ENCODE data around the gene GLIS1. TPM values are rescaled to one million over a fixed set of nuclear protein-coding genes. Genes with fewer than 3 reads are reported as not detected.

GLIS1 gene
- polyA plus RNA-seq, 1 donor (not counting 4 experiments of a cell fraction or from before 2014, with no cell fraction given), result not detected

DNA sequence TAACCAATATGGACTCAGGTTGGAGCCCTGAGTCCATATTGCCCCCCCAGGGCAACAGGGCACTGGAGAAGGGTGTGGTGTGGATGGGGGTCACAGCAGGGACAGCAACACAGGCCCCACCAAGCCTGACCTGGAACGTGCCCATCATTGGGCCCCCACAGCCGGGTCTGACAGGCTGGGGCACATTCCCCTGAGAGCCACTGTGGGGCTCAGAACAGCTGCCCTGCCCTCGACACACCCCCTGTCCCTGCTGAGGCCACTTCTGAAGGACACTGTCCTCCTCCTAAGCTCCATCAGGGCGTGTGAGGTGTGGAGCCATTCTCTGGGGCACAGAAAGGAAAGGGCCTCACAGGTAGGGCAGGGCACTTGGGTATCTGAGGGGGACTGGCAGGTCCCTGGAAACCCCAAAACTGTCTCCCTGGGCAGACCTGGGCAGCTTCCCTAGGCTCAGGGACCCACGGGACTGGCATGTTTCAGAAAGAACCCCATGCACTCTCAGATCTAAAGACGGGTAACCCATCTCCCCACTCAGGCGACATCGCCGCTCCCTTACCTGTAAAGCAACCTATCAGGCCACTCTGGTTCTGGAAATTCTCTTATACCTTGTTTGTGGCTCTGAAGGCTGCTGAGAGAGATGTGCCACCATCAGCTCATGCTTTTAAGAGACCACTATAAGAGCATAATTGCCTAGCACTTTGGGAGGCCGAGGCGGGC, 184.2 kb downstream of the GLIS1 start:
- Histone ChIP-seq H3K79me2 (ENCODE audit: control insufficient read depth, insufficient read depth, low read length) (no peaks in the 10 kb centered on the region), H3K27me3 (ENCODE audit: control insufficient read depth, extremely low read depth, insufficient read depth, low read length) (no peaks in the 10 kb centered on the region), H3K9ac (ENCODE audit: control insufficient read depth, extremely low read depth, insufficient read depth, low read length) (no peak overlapping the region), H3K9me1 (ENCODE audit: control insufficient read depth, extremely low read depth, insufficient read depth, low read length) (no peaks in the 10 kb centered on the region), H3K27ac (ENCODE audit: control insufficient read depth, insufficient read depth, low read length) (no peak overlapping the region), H2AFZ (ENCODE audit: control insufficient read depth, low read length) (no peak overlapping the region), H3K36me3 (ENCODE audit: control insufficient read depth in 2 of 2, extremely low read depth in 1 of 2, insufficient read depth in 2 of 2, low read length in 2 of 2) (no peaks in the 10 kb centered on the region), H3K4me1 (ENCODE audit: control insufficient read depth, extremely low read depth, insufficient read depth, low read length) (no peaks in the 10 kb centered on the region), H3K9me3 (ENCODE audit: control insufficient read depth, low read depth, low read length) (peaks cover 2% of the 10 kb centered on the region), H3K4me3 (ENCODE audit: control insufficient read depth in 2 of 3, extremely low read depth in 1 of 3, insufficient read depth in 2 of 3, low read depth in 1 of 3, low read length in 3 of 3) (no peak overlapping the region), H3K4me2 (ENCODE audit: control insufficient read depth, extremely low read depth, insufficient read depth, low read depth, low read length) (no peak overlapping the region), H4K20me1 (ENCODE audit: control insufficient read depth, extremely low read depth, insufficient read depth, low read length) (no peaks in the 10 kb centered on the region)
- dilution Hi-C loops (cut with MboI; ENCODE audit: extremely low pct_ligation_motif_present, low sequenced_read_pairs), result no loop called here
- DNase-seq (ENCODE audit: low read depth, low spot score) (no peak), FAIRE-seq (no peak)
- TF ChIP-seq, protein P1, sequence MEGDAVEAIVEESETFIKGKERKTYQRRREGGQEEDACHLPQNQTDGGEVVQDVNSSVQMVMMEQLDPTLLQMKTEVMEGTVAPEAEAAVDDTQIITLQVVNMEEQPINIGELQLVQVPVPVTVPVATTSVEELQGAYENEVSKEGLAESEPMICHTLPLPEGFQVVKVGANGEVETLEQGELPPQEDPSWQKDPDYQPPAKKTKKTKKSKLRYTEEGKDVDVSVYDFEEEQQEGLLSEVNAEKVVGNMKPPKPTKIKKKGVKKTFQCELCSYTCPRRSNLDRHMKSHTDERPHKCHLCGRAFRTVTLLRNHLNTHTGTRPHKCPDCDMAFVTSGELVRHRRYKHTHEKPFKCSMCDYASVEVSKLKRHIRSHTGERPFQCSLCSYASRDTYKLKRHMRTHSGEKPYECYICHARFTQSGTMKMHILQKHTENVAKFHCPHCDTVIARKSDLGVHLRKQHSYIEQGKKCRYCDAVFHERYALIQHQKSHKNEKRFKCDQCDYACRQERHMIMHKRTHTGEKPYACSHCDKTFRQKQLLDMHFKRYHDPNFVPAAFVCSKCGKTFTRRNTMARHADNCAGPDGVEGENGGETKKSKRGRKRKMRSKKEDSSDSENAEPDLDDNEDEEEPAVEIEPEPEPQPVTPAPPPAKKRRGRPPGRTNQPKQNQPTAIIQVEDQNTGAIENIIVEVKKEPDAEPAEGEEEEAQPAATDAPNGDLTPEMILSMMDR (optimal IDR thresholded peaks at IDR 0.05 in 1 of 3, IDR thresholded peaks at IDR 0.05 in 1 of 3, conservative IDR thresholded peaks at IDR 0.05 in 1 of 3; ENCODE audit: extremely low read depth in 1 of 3, insufficient read depth in 2 of 3, low read length in 3 of 3), result no peak
- no peak for TF ChIP-seq EZH2 (IDR thresholded peaks at IDR 0.05; ENCODE audit: low read length)

DNA sequence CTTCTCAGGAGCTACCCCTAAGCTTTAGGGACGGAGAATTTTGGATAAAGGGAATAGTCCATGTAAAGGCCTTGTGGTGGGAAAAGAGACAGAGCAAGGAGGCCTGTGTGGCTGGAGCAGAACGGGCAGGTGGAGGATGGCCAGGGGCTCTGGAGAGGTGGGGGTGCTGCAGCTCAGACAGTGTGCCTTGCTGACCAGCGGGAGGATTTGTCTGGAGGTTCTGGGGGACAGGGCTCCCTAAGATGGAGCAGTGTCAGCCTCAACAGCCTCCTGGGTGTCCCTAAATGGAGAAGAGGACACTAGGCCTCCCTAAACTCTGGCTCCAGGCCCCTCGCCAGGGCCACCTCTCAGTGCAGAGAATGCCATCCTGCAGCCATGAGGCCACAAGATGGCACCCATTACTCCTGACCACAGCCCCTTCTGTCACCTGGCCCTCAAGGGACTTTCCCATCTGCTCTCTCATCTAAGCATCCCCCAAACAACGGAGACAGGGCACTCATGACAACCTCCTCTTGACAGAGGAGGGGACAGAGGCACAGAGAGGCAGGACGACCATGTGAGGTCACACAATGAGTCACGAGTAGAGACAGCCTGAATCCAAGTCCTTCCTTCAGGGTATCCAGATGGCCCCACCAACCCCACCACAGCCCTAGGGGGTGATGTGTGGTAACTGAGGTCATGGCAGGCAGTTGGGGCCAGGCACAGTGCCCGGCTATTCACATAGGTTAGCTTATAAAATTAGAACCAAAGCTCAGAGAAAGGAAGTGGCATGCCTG, 185.0 kb downstream of the GLIS1 start:
- H3K36me3 ChIP-seq (ENCODE audit: control insufficient read depth in 2 of 2, extremely low read depth in 1 of 2, insufficient read depth in 2 of 2, low read length in 2 of 2), result no peaks in the 10 kb centered on the region
- FAIRE-seq, result no peak
- dilution Hi-C loops (cut with MboI; ENCODE audit: extremely low pct_ligation_motif_present, low sequenced_read_pairs), result no loop called here

More for the DNA sequence above, 185.0 kb downstream of the GLIS1 start:
- Histone ChIP-seq H3K9me3 (ENCODE audit: control insufficient read depth, low read depth, low read length) (peaks cover 2% of the 10 kb centered on the region), H3K4me1 (ENCODE audit: control insufficient read depth, extremely low read depth, insufficient read depth, low read length) (no peaks in the 10 kb centered on the region), H3K9ac (ENCODE audit: control insufficient read depth, extremely low read depth, insufficient read depth, low read length) (no peak overlapping the region), H3K9me1 (ENCODE audit: control insufficient read depth, extremely low read depth, insufficient read depth, low read length) (no peaks in the 10 kb centered on the region), H3K4me3 (ENCODE audit: control insufficient read depth in 2 of 3, extremely low read depth in 1 of 3, insufficient read depth in 2 of 3, low read depth in 1 of 3, low read length in 3 of 3) (no peak overlapping the region), H4K20me1 (ENCODE audit: control insufficient read depth, extremely low read depth, insufficient read depth, low read length) (no peaks in the 10 kb centered on the region), H3K79me2 (ENCODE audit: control insufficient read depth, insufficient read depth, low read length) (no peaks in the 10 kb centered on the region), H3K27ac (ENCODE audit: control insufficient read depth, insufficient read depth, low read length) (no peak overlapping the region), H2AFZ (ENCODE audit: control insufficient read depth, low read length) (no peak overlapping the region), H3K4me2 (ENCODE audit: control insufficient read depth, extremely low read depth, insufficient read depth, low read depth, low read length) (no peak overlapping the region), H3K27me3 (ENCODE audit: control insufficient read depth, extremely low read depth, insufficient read depth, low read length) (no peaks in the 10 kb centered on the region)
- TF ChIP-seq, protein P1 (optimal IDR thresholded peaks at IDR 0.05 in 1 of 3, IDR thresholded peaks at IDR 0.05 in 1 of 3, conservative IDR thresholded peaks at IDR 0.05 in 1 of 3; ENCODE audit: extremely low read depth in 1 of 3, insufficient read depth in 2 of 3, low read length in 3 of 3), result no peak
- TF ChIP-seq EZH2 (IDR thresholded peaks at IDR 0.05; ENCODE audit: low read length), result no peak
- DNase-seq (ENCODE audit: low read depth, low spot score), result no peak

Measured in keratinocyte (primary cell).